Peyer's patch (tissue), 4 donors: ENCODE measurements around the gene PTPN2.

ENCODE experiments used
- POLR2A ChIP-seq, 2 donors: fragments of 450-650 bp; IDR thresholded peaks; one replicate each; pipeline ENCODE4 v1.5.1; 2017; ENCODE audit warnings: antibody characterized with exemption in 2 of 2, mild to moderate bottlenecking in 2 of 2, moderate library complexity in 2 of 2
- TF ChIP-seq, protein P1 (sequence below), 6 experiments: fragments of 450-650 bp in 4 of 6; fragments of 200-600 bp in 2 of 6; sonication (generic) in 1 of 6; IDR thresholded peaks; one replicate each; pipeline ENCODE4 v1.5.1; 2017 to 2019; ENCODE audit warnings: antibody characterized with exemption in 6 of 6, mild to moderate bottlenecking in 3 of 6, moderate library complexity in 1 of 6

DNA sequence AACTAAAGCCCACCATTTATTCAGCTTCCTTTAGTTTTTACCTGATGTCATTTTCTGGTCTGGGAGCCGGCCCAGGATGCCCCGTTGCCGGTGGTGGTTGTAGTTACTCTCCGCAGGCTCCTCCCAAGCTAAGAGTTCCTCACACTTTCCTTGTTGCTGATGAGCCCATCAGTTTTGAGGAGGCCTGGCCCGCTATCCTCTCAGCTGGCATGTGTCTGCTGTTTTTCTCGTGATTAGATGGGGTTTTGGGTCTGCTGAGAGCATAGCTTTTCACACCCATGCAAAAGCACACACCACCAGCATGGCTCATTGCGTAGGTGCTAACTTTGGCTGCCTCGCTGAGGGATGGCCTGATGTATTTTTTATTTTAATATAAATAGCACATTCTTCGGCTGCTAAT is 109.1 kb downstream of the PTPN2 start:
- TF ChIP-seq, protein P1, sequence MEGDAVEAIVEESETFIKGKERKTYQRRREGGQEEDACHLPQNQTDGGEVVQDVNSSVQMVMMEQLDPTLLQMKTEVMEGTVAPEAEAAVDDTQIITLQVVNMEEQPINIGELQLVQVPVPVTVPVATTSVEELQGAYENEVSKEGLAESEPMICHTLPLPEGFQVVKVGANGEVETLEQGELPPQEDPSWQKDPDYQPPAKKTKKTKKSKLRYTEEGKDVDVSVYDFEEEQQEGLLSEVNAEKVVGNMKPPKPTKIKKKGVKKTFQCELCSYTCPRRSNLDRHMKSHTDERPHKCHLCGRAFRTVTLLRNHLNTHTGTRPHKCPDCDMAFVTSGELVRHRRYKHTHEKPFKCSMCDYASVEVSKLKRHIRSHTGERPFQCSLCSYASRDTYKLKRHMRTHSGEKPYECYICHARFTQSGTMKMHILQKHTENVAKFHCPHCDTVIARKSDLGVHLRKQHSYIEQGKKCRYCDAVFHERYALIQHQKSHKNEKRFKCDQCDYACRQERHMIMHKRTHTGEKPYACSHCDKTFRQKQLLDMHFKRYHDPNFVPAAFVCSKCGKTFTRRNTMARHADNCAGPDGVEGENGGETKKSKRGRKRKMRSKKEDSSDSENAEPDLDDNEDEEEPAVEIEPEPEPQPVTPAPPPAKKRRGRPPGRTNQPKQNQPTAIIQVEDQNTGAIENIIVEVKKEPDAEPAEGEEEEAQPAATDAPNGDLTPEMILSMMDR (IDR thresholded peaks at IDR 0.05), result no peak
- TF ChIP-seq POLR2A (IDR thresholded peaks at IDR 0.05), result no peak
